PC-9 (cell line): Measurements from ENCODE around the gene WDR20. TPM values are rescaled to one million over a fixed set of nuclear protein-coding genes. Genes with fewer than 3 reads are reported as not detected.

Source experiments
- BruUV-seq: library from RNA; stranded (reverse); fragments of 400-500 nt; replicated peaks from 2 replicates; lab custom pipeline; 2021; lab: Mats Ljungman, UMichigan
- CTCF ChIA-PET: fragments of 300-600 bp; sonication (Branson Sonifier 250); formaldehyde crosslinking; loops from one replicate; lab custom pipeline; 2022; ENCODE audit warnings: antibody characterized with exemption; lab: Charles Lee
- POLR2A ChIA-PET: fragments of 300-600 bp; sonication (Branson Sonifier 250); formaldehyde crosslinking; loops from one replicate; lab custom pipeline; 2022; ENCODE audit warnings: antibody characterized with exemption; ENCODE audit not compliant: unreplicated experiment; lab: Charles Lee
- DNase-seq, 2 experiments: peaks; one replicate each; pipeline versions ENCODE4 v3.0.0 to v3.0.0-alpha.2; 2015 to 2022; ENCODE audit warnings: mixed read lengths in 1 of 2
- H2AFZ ChIP-seq: fragments of 200-600 bp; sonication (generic); 2 replicates; pipeline ENCODE4 v1.8.1; 2017; ENCODE audit warnings: antibody characterized with exemption
- H3F3A ChIP-seq: fragments of 200-600 bp; sonication (generic); 2 replicates; pipeline ENCODE4 v1.8.1; 2017; ENCODE audit warnings: antibody characterized with exemption, mild to moderate bottlenecking, low read depth; ENCODE audit not compliant: insufficient read depth
- H3K27ac ChIP-seq: fragments of 200-600 bp; sonication (generic); 2 replicates; pipeline ENCODE4 v1.6.1; 2016; ENCODE audit warnings: mixed run types
- H3K27me3 ChIP-seq: fragments of 200-600 bp; sonication (generic); 2 replicates; pipeline ENCODE4 v1.6.1; 2016; ENCODE audit warnings: low read depth, mixed run types; ENCODE audit not compliant: insufficient read depth
- H3K36me3 ChIP-seq: fragments of 200-600 bp; sonication (generic); 2 replicates; pipeline ENCODE4 v1.6.1; 2016; ENCODE audit warnings: low read depth, mixed run types
- H3K4me1 ChIP-seq: fragments of 200-600 bp; sonication (generic); replicated peaks from 2 replicates; pipeline ENCODE4 v1.6.1; 2016; ENCODE audit warnings: mixed run types; ENCODE audit not compliant: insufficient read depth
- H3K4me2 ChIP-seq: fragments of 200-600 bp; sonication (generic); 2 replicates; pipeline ENCODE4 v1.6.1; 2017; ENCODE audit warnings: mixed run types
- H3K4me3 ChIP-seq: fragments of 200-600 bp; sonication (generic); 2 replicates; pipeline ENCODE4 v1.6.1; 2016; ENCODE audit warnings: mixed run types
- H3K79me2 ChIP-seq: fragments of 200-600 bp; sonication (generic); 2 replicates; pipeline ENCODE4 v1.6.1; 2017; ENCODE audit warnings: low read depth, mixed run types
- H3K9me2 ChIP-seq: fragments of 200-600 bp; sonication (generic); 2 replicates; pipeline ENCODE4 v1.8.1; 2017; ENCODE audit warnings: mild to moderate bottlenecking; ENCODE audit not compliant: insufficient read depth
- H3K9me3 ChIP-seq: fragments of 200-600 bp; sonication (generic); 2 replicates; pipeline ENCODE4 v1.8.1; 2016; ENCODE audit warnings: low read depth; ENCODE audit not compliant: insufficient read depth
- H4K20me1 ChIP-seq: fragments of 200-600 bp; sonication (generic); 2 replicates; pipeline ENCODE4 v1.8.1; 2017; ENCODE audit not compliant: insufficient read depth
- CTCF ChIP-seq: fragments of 200-600 bp; sonication (generic); conservative IDR thresholded peaks from 2 replicates; pipeline ENCODE4 v1.6.1; 2017; ENCODE audit warnings: mixed run types, antibody characterized with exemption, mild to moderate bottlenecking, moderate library complexity
- EZH2 ChIP-seq: fragments of 200-600 bp; sonication (generic); IDR thresholded peaks from 2 replicates; pipeline ENCODE4 v1.8.0; 2017; ENCODE audit warnings: antibody characterized with exemption, low read depth
- intact Hi-C: fragments of 100-400 bp; cut with micrococcal nuclease; formaldehyde crosslinking; loops from one replicate; pipeline ENCODE4 v1.10.0; 2022; ENCODE audit not compliant: unreplicated experiment
- total RNA-seq: library from RNA; stranded (reverse); gene quantifications from 2 replicates; pipeline ENCODE4 v1.2.3, GENCODE V29; 2021

WDR20 gene
- total RNA-seq, 1 experiment from 2014 or later: 93.5 TPM

- H3K27me3 ChIP-seq: no peaks in the 10 kb centered on the region
- H3K4me3 ChIP-seq: no peak overlapping the region
- no TSS peak for BruUV-seq
- H3K9me2 ChIP-seq: no peaks in the 10 kb centered on the region
- peaks cover 31% of the 10 kb centered on the region for H3K36me3 ChIP-seq
- no peak overlapping the region for H3K27ac ChIP-seq
- peaks cover 16% of the 10 kb centered on the region; the same call in 1 of the 2 replicates for H3F3A ChIP-seq
- POLR2A ChIA-PET: interaction anchor here (0.7 kb wide), 1 partner anchor 10 kb away, joined by 4 read pairs; no protein-coding TSS in a partner anchor
- TF ChIP-seq CTCF (no peak), EZH2 (no peak)
- 0 out of 2 replicates have a peak, but pooled peaks cover 5% of the 10 kb centered on the region for H4K20me1 ChIP-seq
- no peak overlapping the region for H3K4me2 ChIP-seq
- peaks cover 44% of the 10 kb centered on the region for H3K79me2 ChIP-seq
- H3K4me1 ChIP-seq: no peaks in the 10 kb centered on the region
- H3K9me3 ChIP-seq: no peaks in the 10 kb centered on the region
- CTCF ChIA-PET: interaction anchor here (0.5 kb wide), 1 partner anchor 130 kb away, joined by 3 read pairs; no protein-coding TSS in a partner anchor
- intact Hi-C loops: no loop called here
- no peak overlapping the region for H2AFZ ChIP-seq
- no peak for DNase-seq
Measured at GRCh38 chr14:102197317-102197853, 57.7 kb downstream of the WDR20 start.

GRCh38 chr14:102200690-102201352 is 61.1 kb downstream of the WDR20 start:
- ChIA-PET POLR2A (no interaction called here), CTCF (no interaction called here)
- Histone ChIP-seq H3K9me3 (no peaks in the 10 kb centered on the region), H3K27ac (no peak overlapping the region), H3K4me1 (no peaks in the 10 kb centered on the region), H3F3A (peaks cover 6% of the 10 kb centered on the region; the same call in 1 of the 2 replicates), H3K4me3 (no peak overlapping the region), H3K79me2 (peaks cover 37% of the 10 kb centered on the region), H3K4me2 (no peak overlapping the region), H4K20me1 (peaks cover 13% of the 10 kb centered on the region; the same call in 1 of the 2 replicates), H3K9me2 (no peaks in the 10 kb centered on the region), H2AFZ (no peak overlapping the region), H3K27me3 (no peaks in the 10 kb centered on the region), H3K36me3 (peaks cover 28% of the 10 kb centered on the region)
- intact Hi-C loops: no loop called here
- no peak for TF ChIP-seq CTCF
- TF ChIP-seq EZH2: no peak
- no peak for DNase-seq
- no TSS peak for BruUV-seq

GRCh38 chr14:102201353-102201738 is 61.6 kb downstream of the WDR20 start:
- Histone ChIP-seq H4K20me1 (peaks cover 13% of the 10 kb centered on the region; the same call in 1 of the 2 replicates), H3K79me2 (peaks cover 31% of the 10 kb centered on the region), H3K27ac (no peak overlapping the region), H3K4me2 (no peak overlapping the region), H3K9me3 (no peaks in the 10 kb centered on the region), H3K9me2 (no peaks in the 10 kb centered on the region), H3K4me1 (no peaks in the 10 kb centered on the region), H3K27me3 (no peaks in the 10 kb centered on the region), H3K36me3 (peaks cover 23% of the 10 kb centered on the region), H2AFZ (no peak overlapping the region), H3F3A (peaks cover 9% of the 10 kb centered on the region; the same call in 1 of the 2 replicates), H3K4me3 (no peak overlapping the region)
- POLR2A ChIA-PET: no interaction called here
- no peak for DNase-seq
- BruUV-seq: no TSS peak
- intact Hi-C loops: no loop called here
- TF ChIP-seq EZH2 (no peak), CTCF (no peak)
- CTCF ChIA-PET: no interaction called here
